Activated CD4-positive, alpha-beta T cell treated with anti-CD3 and anti-CD28 coated beads, Interleukin-2, amount 50 U/mL, for 4 hours (primary cell): ENCODE measurements around the gene FRMD4A.

Source experiments
- DNase-seq, 2 experiments: peaks; one replicate each; pipeline ENCODE4 v3.0.0-alpha.2; 2020

Gene FRMD4A

DNA sequence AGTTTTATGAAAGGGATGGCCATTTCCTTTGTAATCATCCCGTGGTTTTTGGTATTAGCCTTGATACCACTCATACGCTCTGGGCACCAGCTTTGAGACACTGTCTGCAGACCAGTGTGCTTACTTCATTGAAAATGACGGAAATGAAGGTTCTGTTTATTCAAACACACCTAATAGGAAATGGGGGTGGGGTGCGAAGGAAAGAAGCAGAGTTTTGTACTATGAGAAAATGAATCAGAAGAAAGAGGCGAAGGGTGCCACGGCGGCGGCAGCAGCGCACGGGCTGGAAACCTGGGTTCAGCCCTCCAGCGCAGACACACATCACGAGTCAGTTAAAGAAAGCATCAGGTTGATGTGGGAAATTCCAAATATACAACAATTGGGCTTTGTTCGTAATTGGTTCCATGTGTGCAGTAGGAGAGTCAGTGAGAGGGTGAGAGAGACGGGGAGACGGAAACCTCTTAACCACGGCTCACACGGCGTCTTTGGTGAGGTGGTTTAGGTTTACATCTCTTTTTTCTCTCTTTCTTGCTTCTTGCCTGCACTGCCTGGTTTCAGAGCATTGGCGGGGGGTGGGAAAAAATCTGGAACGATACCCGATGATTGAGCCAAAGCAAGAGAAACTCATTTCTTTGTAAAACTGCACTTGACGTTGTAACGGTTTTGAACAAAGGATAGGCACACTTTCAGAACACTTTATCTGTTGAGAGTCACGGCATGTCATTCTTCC is 321.2 kb downstream of the FRMD4A start:
- peak; percentile 79 to 83 for DNase-seq

DNA sequence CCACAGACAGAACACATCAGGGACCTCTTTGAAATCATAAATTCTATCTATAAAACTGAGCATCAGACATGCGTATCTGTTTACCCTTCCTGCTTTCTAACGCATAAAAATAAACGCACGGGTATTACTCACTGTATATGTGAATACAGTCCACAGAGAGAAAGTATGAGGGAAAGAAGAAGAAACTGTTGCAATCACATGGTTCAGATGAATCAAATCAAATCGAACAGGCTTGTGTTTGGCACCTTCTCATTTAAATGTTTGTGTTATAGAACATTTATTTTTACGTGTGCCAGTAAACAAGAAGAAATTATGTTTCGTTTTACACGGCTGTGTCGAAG is 322.0 kb downstream of the FRMD4A start:
- DNase-seq: no peak

DNA sequence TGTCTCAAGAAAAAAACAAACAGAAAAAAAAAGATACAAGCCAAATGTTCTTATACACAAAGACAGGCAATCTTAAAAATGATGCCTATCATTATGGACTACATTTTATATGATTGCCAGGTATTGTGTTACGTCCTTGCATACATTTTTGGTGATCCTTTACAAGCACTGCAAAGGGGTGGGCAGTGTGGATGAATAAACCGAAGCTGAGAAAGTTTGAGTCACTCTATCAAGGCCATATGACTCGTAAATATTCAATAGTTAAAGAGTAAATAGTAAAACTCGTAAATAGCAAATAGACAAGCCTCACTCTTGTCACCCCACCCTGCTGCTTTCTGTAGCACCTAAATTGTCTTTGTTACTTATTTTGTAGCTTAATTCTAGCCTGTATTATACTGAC is 326.2 kb downstream of the FRMD4A start:
- no peak for DNase-seq

DNA sequence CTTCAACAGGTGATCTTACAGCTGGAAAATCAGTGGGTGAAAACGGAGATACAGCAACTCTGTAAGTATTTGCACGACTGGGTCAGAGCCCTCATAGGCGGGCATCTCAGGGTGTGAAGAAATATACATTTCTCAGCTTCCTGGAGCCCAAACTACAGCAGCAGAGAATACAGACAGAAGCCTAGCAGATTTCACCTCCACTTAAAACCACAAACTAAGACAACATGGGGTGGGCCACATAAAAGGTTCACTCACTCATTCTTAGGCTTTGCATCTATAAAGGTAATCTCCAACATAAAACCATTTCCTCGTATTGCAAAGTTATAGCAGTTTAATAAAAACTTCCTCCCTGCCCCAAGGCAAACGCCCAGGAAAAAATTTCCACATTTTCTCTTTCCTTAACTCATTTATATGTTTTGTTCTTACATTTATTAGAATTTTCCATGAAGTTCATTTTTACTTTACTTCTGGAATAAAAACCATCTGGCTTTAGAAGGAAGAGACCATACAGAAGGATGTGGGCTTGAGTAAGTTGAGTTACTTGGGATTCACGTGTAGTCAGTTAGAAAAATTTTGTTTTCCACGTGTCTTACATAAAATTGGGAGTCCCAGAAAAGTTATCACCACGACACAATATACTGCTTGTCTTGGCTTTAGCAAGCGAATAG is 327.1 kb downstream of the FRMD4A start:
- no peak for DNase-seq

DNA sequence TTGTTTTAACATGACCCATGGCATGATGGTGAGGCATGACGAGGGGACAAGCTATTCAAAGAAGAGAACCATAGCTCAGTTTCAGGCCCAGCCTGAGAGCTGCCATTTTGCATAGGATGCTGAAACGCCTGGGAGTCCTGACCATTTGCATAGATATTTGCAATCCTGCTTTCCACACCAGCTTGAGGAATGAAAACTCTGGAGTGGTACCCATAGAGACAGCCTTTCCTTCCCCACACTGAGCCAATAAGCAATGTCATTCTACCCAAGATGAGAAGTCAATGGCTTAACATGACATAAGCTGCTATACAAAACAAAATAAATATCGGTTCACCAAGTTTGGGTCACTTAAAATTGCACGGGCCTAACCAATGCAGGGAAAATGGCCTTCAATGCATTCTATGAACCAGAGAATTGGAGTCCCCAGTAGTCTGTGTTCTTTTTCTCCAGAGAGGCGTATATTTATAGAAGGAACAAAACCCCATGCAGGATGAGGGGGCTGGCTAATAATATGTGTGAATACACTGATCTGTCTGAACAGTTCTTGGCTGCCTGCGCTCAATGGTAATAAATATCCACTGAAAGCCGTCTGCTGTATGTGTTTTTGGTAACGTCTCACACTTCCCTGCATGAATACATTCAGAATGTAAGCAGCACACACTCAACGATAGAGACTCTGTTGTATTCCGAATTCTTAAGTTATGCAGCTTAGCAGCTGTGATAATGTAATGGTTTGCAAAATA is 329.3 kb downstream of the FRMD4A start:
- no peak for DNase-seq

DNA sequence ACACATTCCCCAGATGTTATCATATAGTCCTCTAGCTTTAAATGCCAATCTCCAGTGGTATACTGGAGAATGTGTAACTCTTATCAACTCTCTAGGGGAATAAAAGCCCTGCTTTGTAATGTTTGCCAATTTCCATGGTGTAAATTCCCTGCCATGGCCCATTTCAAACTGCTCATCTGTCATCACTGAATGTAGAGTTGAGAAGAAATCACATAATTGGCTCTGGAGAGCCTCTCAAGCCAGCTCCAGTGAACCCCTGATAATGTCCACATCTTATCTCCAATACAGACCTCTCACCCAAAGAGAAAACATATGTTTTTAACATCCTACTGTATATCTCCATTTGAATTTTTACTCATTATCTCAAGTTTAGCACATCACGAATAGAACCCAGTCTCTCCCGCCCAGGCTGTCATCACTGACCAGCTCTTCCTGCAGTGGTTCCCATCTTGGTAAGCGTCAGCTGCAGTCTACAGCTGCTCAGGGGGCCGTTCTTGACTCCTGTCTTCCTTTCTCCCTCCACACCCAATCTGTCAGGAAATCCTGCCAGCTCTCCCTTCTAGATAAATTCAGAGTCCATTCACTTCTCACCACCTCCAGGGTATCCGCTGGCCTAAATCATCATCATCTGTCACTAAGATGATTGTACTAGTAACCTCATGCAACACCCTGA is 332.4 kb downstream of the FRMD4A start:
- DNase-seq: no peak

DNA sequence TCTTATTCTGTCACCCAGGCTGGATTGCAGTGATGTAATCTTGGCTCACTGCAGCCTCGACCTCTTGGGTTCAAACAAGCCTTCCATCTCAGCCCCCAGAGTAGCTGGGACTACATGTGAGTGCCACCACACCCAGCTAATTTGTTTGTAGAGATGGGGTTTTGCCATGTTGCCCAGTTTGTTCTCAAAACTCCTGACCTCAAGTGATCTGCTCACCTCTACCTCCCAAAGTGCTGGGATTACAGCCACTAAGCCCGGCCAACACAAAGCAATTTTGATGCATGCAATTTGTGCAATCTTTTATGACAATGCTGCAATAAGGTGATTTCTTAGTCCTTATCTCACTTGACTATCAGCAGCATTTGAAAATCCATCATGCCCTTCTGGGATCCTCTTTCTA is 333.1 kb downstream of the FRMD4A start:
- no peak for DNase-seq

DNA sequence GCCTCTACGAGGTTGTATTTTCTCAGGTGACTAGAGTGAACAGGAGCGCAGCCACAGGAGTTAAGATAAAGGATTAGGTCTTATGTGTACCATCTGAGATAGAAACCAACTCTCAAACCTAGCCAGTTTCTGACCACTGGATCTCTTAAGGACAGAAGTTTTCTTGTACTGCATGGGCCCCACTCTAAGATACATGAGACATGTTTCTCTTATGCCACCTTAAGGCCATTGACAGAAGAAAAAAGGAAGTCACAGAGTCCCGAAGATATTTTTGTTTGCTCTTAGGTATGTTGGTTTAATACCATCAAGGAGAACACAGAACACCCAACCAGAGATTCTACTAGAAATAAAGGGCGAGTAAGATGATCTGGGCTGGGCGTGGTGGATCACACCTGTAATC is 335.8 kb downstream of the FRMD4A start:
- no peak for DNase-seq

DNA sequence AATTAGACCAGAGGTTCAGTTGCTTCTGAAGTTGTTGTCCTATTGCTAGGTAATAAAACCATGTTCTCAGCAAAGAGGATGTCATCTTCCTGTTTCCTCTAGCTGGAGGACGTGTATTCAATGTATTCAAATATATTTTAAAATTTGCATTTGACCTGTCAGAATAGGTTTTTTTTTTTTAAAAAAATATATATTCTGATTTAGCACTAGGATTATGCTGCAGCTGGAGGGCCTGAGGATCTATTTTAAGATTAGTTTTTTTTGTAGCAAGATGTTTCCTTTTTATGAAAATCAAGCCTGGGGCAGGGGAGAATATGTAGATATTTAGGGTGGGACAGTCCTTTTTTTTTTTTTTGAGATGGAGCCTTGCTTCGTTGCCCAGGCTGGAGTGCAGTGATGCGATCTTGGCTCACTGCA is 337.0 kb downstream of the FRMD4A start:
- DNase-seq: no peak

DNA sequence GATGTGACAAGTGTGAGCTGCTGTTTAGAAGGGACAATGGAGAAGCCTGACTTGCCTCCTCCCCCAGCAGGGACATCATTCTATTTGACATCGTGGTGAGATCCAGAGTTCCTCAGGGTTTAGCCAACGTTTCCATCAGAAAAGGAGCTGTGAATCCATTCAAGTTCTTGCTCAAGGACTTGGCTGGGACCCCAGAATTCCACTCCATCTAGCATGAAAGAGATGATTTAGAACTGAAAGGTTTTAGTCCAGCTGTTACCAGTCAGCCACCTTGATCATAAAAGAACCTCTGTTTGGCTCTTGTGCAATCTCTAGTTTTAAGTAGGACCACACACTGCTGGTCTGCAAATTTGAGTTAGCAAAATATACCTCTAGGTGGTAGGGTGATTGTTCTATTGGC is 337.6 kb downstream of the FRMD4A start:
- no peak for DNase-seq

DNA sequence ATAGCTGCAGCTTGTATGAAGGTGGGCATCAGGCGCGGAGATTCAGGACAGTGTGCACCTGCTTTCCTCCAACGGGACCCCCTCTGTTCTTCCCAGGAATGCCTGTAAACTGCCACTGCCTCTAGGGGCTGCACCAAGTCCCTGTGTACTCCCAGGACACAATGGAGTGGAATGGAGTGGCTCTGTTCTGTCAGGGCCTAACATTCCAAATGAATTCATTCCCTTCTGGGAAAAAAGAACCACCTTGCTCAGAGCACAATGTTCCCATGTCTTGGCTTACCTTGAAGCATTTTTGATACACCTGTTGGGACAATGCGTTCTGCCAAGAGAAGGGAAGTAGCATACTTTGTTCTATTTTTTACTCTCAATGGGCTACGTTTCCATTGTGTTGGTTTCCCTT is 339.4 kb downstream of the FRMD4A start:
- no peak for DNase-seq

DNA sequence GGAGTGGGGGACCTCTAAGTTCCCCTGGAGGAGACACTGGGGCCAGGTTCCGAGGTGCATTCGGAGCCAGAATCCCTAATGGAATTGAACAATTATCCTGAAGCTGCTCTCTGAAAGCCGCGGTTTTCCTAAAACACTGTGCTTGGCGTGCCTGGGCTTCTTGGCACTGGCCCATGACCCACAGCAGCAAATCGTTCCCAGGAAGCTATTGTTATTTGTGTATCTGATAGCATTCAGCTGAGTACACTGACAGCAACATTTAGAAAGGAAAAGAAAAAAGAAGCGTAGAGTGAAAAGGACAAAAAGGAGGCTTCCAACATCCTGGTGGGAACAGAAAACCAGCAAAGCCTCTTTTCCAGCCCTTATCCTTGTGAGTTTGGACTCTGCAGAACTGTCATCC is 339.8 kb downstream of the FRMD4A start:
- DNase-seq: no peak

DNA sequence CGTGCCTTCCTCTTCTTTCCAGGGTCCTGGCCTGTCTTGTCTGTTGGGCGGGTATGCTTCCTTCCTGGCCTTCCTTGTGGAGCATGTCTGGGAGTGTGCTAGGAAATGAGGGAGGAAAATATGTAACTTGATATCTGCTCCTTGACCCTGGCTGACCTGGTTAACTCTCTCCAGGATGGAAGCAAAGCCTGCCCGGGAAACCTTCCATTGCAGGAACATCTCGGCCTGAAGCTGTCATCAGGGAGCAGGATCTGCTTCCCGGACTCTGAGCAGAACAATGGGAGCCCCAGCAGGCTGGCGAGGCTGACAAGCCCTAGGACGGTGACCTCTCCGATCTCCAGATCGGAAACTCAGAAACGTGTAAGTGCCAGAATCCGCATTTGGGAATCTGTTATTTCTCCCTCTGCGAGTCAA is 340.3 kb downstream of the FRMD4A start:
- DNase-seq: no peak

DNA sequence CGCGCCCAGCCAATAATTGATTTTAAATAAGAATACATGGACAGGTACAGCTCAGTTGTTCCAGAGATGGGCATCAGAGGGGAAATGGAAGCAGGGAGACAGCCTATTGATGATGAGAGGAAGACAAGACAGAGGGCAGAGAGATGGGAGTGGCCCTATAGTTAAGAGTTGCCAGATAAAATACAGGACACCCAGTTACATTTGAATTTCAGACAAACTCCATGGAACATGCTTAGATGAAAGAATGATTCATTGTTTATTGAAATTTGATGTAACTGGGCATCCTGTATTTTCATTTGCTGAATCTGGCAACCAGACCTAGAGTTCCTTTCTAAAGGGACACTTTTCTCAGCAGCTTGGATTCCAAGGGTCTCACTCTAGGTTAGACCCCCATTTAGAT is 341.1 kb downstream of the FRMD4A start:
- DNase-seq: no peak

DNA sequence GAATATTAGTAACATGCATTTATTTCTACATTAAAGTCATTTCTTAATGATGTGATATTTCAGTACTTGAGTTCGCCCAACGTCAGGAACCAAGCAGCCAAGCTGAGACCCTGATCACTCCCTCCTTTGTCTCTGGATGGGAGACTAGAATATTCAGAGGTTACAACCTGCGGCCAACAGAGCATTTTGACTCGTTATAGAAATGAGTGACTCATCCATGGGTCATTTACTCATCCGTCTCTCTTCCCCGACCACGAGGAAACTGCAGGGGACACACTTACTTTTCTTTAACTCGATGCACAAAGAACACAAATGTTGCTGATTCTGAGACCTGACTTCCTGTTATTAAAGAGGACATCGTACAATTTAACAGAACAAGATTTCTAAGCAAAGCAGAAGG is 343.3 kb downstream of the FRMD4A start:
- no peak for DNase-seq

DNA sequence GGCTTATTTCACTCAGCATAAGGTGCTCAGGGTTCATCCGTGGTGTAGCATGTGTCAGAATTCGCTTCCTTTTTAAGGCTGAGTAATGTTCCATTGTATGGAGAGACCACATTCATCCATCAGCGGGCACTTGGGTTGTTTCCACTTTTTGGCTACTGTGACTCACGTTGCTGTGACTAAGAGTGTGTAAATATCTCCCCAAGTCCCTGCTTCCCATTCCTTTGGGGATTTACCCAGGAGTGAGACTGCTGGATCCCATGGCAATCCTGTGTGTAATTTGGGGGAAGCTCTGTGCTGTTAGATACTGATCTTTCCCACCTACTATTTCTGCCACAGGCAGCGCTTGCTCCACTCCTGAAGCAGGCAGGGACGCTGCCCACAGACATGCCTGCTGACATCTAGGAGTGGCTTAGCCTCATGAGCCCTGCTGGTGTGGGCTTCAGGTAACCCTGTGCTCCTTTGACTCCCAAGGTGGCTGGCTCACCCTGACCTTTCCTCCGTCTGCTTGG is 346.0 kb downstream of the FRMD4A start:
- DNase-seq: no peak

DNA sequence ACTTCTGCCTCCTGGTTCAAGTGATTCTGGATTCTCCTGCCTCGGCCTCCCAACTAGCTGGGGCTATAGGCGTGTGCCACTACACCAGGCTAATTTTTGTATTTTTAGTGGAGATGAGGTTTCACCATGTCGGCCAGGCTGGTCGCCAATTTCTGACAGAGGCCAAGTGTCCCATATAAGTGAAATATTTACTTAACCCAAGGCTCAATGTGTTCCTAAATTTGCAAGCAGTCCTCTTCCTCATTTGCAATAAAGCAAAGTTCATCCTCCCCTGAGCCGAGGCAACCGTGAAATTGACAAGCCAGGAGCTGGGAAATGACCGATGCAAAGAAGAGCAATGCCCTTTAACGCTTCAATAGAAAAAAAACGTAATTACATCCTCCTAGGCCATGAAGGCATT is 347.7 kb downstream of the FRMD4A start:
- DNase-seq: no peak

DNA sequence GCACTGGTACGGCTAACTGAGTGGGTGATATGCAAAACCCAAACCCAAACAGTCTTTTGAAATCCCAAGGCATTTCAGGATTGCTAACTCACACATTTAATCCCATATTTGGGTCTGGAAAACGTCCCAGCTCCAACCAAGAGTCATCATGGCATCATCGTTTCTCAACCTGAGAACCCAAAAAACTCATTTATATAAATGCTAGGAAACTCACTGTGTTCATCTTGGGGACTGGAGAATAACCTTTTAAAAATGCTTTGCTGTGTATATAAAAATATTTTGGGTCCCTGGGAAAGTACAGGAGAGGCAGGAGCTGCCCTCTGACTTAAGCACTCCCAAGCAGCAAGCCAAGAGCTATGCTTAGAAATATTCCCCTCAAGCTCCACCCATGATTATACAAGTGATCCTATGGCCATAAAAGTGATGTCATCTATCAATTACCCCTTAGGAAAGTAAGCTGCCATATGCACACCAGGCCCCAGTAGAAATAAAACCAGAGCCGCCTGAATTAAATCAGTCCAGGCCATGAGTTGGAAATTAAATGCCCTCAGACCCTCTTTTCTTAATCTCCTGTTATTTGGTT is 352.1 kb downstream of the FRMD4A start:
- no peak for DNase-seq

DNA sequence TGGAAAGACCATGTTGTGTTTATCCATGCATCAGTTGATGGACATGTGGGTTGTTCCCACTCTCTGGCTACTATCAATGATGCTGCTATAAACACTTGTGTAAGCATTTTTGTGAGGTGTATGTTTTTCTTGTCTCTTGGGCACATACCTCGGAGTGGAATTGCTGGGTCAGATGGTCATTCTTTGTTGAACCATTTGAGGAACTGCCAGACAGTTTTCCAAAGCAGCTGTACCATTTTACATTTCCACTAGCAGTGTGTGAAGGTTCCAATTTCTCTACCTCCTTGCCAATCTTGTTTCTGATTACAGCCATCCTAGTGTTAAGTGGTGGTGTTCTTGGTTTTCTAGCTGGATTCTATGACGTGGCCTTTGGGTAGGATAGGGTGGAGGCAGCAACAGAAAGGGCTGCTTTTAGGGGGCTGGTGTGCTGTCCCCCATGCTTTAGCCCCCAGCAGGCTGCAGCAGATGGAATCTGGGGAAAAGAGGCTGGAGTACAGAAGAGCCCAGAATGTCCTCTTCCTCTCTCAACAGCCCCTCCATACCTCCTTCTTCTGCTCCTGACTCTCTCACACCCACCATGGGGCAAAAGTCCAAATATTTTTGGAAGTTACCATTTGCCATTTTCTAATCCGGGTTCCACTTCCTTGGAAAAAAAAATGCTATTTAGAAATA is 352.7 kb downstream of the FRMD4A start:
- no peak for DNase-seq

DNA sequence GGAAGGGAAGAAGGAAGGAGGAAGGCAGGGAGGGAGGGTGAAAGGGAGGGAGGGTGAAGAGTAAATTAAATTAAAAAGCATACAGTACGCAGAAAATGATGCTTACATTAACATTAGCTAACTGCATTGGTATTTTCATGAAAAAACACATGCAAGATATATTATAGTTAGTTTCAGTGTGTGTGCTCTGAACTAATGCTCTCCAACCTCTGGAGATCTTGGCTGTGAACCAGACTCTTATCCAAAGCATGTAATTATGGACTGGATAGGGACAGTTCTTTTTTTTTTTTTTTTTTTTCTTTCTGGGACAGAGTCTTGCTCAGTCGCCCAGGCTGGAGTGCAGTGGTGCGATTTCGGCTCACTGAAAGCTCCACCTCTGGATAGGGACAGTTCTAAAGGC is 357.0 kb downstream of the FRMD4A start:
- DNase-seq: no peak

DNA sequence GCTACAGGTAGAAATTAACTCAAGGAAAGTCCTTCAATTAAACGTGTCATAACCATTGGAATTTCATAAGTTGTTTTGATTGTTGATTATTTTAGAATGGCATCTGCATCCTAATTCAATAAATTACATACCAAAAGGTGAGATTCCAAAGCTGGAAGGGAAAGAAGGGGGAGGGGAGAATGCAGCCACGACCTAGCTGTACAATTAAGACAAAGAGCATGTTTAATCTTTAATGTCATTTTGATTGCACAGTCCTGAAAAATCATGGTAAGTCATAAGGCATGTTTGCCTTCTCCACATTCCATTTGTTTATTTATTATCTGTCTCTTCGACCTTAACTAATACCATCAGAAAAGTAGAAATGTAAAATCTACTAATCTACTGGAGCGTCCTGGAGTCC is 358.1 kb downstream of the FRMD4A start:
- no peak for DNase-seq
